ENCODE measurements around the gene HDAC4.

HDAC4 gene

GRCh38 chr2:239022437-239023260, 378.2 kb downstream of the HDAC4 start:
- TF ChIP-seq CTCF (IDR thresholded peaks at IDR 0.05; ENCODE audit: insufficient read depth, low read depth, low read length, missing control alignments), result no peak
- no peak overlapping the region for H3K4me3 ChIP-seq (ENCODE audit: low read depth, low read length)
- no peak for DNase-seq (ENCODE audit: low read depth)

GRCh38 chr2:239021651-239022436, 379.0 kb downstream of the HDAC4 start:
- no peak for DNase-seq (ENCODE audit: low read depth)
- no peak for TF ChIP-seq CTCF (IDR thresholded peaks at IDR 0.05; ENCODE audit: insufficient read depth, low read depth, low read length, missing control alignments)
- H3K4me3 ChIP-seq (ENCODE audit: low read depth, low read length), result no peak overlapping the region

- no peak for TF ChIP-seq CTCF (IDR thresholded peaks at IDR 0.05; ENCODE audit: insufficient read depth, low read depth, low read length, missing control alignments)
- no peak overlapping the region for H3K4me3 ChIP-seq (ENCODE audit: low read depth, low read length)
Measured at GRCh38 chr2:239021224-239021623, 379.6 kb downstream of the HDAC4 start.

GRCh38 chr2:239020541-239021041, 380.2 kb downstream of the HDAC4 start:
- no peak for TF ChIP-seq CTCF (IDR thresholded peaks at IDR 0.05; ENCODE audit: insufficient read depth, low read depth, low read length, missing control alignments)
- no peak for DNase-seq (ENCODE audit: low read depth)
- no peak overlapping the region for H3K4me3 ChIP-seq (ENCODE audit: low read depth, low read length)

More at GRCh38 chr2:239021224-239021623, 379.6 kb downstream of the HDAC4 start:
- no peak for DNase-seq (ENCODE audit: low read depth)

GRCh38 chr2:239019183-239019581, 381.6 kb downstream of the HDAC4 start:
- no peak for TF ChIP-seq CTCF (IDR thresholded peaks at IDR 0.05; ENCODE audit: insufficient read depth, low read depth, low read length, missing control alignments)
- peak; percentile 32 for DNase-seq (ENCODE audit: low read depth)
- H3K4me3 ChIP-seq (ENCODE audit: low read depth, low read length), result no peak overlapping the region

GRCh38 chr2:239018271-239019182, 382.3 kb downstream of the HDAC4 start:
- no peak for TF ChIP-seq CTCF (IDR thresholded peaks at IDR 0.05; ENCODE audit: insufficient read depth, low read depth, low read length, missing control alignments)
- no peak for DNase-seq (ENCODE audit: low read depth)

More at GRCh38 chr2:239018271-239019182, 382.3 kb downstream of the HDAC4 start:
- no peak overlapping the region for H3K4me3 ChIP-seq (ENCODE audit: low read depth, low read length)

All from GM12865 (cell line).